DMS153 treated with DMSO at 0.1 percent for 48 hours (cell line): Measurements from ENCODE around the gene SPEG.
"Not testable (repeated sequence)": the region's sequence is repeated elsewhere in the genome, so short reads cannot be mapped to it uniquely, and the experiment has no call there.

Experiments
- DNase-seq: peaks from one replicate; lab custom pipeline; 2025; ENCODE audit not compliant: unreplicated experiment; lab: John Stamatoyannopoulos, UW

SPEG gene

DNA sequence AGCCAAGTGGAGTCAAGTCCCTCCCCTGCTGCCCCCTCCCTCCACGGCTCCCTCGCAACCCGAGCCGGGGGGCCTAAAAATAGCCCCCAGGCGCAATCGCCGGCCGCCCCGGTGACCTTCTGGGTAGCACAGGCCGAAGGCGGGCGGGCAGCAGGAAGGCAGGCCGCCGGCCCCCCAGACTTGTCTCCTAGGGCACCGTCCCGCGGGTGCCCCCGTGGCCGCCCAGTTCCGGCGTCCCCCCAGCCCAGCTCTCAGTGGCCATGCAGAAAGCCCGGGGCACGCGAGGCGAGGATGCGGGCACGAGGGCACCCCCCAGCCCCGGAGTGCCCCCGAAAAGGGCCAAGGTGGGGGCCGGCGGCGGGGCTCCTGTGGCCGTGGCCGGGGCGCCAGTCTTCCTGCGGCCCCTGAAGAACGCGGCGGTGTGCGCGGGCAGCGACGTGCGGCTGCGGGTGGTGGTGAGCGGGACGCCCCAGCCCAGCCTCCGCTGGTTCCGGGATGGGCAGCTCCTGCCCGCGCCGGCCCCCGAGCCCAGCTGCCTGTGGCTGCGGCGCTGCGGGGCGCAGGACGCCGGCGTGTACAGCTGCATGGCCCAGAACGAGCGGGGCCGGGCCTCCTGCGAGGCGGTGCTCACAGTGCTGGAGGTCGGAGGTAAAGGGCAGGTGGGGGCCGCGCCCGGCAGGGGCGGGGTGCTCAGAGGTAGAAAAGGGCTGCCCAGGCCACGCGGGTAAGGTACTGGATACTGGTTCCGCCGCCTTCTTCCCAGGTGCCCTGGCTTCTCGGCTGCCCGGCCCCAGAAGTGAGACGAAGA is at the start of gene SPEG:
SPEG (plus strand) TSS at position 126 of the 808 bp plus-strand sequence; CDS start at position 261, 135 bp downstream.
- no peak for DNase-seq

DNA sequence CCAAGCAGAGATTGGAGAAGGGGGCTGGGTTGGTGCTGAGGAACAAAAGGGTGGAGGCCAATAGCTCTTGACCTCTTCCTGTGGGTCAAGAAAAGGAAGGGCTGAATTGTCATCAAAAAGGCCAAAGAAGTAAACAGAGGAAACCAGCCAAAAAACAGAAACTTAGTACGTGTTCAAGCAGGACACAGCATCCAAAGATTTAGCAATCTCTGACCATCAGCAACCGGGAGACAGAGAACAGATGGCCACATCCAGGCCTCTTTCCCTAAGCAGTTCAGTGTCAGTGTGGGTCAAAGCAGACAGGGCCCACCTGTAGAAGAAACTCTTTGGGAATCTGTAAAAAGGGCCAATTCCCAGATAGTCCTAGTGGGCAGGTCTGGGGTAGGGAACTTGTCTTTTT is 49.8 kb upstream of the SPEG start:
- no peak for DNase-seq

DNA sequence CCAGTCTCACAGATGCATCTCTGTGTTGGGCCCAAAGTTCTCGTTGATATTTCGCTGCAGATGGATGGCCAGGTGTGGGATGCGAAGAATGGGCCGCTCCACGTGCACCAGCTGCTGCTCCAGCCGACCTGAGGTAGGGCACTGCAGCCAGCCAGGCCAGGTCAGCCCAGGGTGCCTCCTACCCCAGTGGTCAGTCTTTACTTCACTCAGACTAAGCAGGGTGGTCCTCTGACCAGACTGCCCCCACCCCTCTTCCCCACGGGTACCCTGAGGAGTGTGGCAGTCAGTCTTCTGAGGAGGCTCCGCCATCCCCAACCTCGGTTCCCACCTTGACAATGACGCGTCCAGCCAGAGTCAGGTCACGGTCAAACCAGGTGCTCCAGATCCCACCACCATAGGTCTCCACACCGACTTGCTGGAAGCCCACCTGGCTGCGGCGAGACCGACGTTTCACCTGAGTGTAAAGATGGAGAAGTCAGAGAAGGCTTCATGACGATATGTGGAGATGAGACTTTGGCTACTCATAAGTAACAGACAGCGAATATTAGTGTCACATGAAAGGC is 48.6 kb upstream of the SPEG start:
- no peak for DNase-seq

DNA sequence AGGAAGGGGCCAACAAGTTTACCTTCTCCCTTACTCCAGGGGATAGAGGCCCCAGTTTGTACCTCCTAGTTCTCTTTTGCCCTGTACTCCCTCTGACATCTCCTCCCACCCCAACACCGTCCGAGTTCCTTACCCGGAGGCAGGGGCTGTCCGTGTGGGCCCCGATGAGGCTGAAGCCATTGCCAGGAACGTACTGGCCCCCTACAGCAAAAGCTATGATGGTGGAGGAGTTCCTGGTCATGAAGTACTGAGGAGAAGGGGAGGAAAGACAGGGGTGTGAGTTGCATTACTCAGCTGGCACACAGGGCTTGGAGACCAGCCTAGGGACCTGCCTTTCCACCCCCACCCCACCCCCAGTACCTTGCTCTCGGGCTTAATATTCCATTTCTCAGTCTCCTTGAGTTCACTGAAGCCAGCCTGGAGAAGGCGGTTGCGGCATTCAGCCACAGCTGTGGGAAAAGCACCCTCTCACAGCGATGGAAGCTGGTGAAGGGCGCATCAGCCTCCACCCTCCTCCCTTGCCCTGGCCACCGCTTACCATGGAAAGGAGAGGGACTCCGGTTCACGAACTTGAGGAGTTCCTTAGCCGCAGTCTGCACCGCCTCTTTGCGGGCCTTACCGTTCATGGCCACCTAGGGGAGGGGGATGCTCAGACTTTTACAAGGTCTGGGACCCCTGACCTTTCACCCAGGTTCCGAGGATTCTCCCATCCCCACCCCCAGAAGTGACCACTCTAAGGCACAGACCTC is 47.9 kb upstream of the SPEG start:
- no peak for DNase-seq

DNA sequence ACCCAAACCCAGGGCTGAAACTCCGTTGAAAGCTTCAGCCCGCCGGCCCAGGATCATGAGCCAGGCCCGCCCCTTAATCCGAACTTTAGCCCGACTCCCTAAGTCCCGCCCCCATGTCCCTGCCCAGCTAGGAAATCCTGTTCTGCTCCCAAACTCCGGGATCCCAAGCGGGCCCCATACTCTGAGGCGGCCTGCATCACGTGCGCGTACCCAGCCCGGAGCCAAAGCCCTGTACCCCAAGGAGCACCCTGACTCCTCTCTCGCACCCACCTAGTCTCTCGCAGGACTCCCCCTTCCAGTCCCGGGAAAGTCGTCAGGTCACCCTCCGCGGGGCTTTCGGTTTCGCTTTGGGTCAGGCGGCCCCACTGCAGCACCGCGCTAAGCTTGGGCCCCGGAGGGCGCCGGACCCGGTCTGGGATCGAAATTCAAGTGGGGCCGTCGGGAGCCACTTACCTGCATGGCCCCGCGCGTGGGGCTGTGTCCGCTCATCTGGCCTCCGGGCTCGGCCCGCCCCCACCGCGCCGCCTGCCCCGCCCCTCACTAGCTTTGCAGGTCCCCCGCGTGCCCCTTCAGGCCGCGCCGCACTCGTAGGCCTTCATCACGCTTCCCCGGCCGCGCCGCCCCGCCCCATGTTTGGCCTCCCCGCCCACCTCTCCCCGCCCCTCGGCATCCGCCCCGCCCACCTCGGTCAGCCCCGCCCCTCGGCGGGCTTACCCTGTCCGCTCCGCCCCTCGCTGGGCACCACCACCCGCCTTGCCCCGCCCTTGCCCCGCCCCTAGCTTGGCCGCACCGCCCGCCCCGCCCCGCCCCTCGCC is 47.1 kb upstream of the SPEG start, which contains the start of gene DNPEP:
DNPEP (minus strand) TSS at position 607 of the 815 bp plus-strand sequence; CDS start at position 489, 118 bp downstream.
- peak; percentile 92 for DNase-seq

DNA sequence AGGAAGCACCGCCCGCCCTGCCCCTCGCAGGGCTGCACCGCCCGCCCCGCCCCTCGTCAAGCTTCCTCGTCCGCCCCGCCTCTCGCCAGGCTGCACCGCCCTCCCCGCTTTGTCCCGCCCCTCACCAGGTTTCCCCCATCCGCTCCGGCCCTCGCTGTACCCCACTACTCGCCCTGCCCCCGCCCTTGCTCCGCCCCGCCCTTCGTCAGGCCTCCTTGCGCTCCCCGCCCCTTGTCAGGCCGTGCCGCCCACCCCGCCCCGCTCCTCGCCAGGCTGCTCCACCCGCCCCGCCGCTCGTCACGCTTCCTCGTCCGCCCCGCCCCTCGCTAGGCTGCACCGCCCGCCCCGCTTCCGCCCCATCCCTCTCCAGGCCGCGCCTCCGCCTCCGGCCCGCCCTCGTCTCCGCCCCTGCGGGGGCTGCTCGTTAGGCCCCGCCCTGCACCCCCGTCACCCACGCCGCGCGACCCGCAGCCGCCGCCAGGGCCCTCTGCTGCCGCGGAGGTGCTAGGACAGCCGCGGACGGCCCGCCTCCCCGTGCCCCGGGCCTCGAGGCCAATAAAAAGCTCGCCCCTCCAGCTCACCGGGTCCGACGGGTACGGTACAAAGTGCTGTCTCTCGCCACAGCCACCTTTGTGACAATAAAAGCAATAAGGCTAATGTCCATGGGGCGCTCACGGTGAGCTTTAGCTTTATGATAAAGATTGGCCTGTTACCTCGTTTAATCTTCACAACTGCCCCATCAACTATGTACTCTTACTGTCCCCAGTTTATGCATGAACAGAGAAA is 46.3 kb upstream of the SPEG start:
- DNase-seq, result peak; percentile 92

DNA sequence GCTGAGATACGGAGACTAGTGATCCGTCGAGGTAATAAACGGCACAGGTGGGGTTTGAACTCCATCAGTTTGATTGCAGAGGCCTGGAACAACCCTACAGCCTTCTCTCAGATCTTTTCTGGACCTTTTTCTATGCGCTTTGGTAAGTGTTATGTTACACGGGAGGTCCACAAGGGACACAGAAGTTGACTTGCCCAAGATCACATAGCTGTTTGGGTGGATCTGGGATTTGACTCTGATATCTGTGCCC is 45.8 kb upstream of the SPEG start:
- DNase-seq, result no peak

DNA sequence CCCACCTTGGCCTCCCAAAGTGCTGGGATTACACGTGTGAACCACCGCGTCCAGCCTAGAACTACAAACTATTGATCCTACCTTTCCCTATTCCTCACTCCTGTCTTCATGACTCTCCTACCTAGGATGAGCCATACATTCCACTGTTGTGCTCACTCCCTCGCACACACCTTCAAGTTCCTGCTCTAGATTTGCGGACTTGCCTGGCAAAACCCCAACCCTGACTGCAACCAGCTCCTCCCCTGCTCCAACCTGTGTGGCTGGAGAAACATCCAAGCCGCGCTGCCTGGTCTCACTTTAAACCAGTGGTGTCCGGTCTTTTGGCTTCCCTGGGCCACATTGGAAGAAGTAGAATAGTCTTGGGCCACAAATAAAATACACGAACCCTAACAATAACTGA is 41.9 kb upstream of the SPEG start:
- no peak for DNase-seq

DNA sequence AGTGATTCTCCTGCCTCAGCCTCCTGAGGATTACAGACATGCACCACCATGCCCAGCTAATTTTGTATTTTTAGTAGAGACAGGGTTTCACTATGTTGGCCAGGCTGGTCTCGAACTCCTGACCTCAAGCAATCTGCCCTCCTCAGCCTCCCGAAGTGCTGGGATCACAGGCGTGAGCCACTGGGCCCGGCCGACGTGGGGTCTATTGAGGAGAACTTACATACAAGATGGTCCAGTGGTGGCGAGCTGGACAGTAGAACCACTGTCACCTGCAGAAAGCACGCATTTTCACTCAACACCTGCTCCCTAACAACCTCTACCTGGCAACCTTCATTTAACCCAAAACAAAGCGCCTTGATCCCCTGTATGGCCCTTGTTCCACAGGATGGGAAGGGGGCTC is 39.6 kb upstream of the SPEG start:
- DNase-seq, result not testable (repeated sequence)

DNA sequence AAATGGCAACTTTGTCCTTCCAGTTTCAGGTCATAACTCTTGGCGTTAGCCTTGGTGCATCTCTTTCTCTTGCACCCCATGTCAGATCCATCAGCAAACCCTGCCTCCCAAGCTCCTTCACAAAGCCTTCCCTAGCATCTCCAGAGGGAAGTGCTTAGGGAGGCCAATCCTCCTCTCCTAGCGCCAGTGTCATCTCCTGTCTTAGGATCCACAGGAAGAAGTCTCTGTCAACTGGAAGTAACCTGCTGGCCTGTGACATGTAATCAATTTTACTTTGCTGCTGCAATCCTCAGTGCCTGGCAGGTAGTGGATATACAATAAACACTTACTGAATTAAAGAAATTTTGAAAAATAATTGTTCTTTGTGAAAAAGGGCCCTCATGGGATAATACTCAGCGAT is 39.0 kb upstream of the SPEG start:
- no peak for DNase-seq

DNA sequence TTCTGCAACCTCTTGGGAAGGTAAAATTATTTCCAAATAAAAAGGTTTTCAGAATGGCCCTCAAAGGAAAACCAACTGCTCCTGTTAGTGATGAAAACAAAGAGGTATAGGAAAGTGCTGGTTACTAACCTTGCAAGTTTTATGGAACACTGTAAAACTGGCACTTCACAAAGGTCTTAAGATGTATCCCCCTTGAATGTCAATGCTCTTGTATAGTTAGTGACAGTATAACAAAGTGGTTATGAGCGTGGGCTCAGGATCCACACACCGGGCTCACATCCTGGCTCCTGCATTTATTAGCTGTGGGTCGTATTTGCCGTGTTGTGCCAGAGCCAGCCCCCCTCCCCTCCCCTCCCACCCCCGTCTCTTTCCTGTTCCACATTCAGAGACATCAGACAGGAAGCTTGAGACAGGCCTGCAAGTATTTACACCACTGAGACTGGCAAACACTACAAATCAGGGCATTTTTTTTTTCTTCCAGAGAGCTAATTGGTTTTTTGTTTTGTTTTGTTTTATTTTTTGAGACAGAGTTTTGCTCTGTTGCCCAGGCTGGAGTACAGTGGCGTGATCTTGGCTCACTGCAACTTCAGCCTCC is 37.7 kb upstream of the SPEG start:
- DNase-seq, result peak; percentile 8

DNA sequence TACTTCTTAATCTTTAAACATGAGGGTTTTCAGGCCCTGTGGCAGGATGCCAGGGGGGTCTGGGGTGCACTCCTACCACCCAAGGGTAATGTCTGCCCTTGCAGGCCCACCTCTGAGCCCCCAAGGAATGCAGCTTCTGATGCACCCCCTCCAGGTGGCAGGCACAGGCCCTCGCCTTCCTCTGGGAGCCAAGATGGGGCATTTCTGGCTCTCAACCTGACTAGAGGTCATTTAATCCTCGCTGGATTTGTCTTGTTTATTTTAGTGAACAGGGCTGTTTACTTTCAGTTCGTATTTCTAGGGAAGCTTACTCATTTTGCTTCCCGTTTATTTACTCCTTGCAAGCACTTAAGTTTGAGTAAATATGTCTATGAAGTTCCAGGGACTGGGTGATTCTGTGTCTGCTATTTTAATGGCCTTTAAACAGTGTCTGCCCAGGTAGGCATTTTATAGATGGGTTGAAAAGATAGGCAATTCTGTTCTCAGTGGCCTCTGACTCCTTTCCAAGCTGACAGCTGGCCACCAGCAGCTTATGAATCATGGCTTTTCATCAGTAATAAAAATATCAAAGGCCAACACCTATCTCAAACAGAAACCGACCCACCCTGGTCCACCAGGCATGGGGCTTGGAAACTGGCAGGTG is 35.8 kb upstream of the SPEG start:
- peak; percentile 92 for DNase-seq

DNA sequence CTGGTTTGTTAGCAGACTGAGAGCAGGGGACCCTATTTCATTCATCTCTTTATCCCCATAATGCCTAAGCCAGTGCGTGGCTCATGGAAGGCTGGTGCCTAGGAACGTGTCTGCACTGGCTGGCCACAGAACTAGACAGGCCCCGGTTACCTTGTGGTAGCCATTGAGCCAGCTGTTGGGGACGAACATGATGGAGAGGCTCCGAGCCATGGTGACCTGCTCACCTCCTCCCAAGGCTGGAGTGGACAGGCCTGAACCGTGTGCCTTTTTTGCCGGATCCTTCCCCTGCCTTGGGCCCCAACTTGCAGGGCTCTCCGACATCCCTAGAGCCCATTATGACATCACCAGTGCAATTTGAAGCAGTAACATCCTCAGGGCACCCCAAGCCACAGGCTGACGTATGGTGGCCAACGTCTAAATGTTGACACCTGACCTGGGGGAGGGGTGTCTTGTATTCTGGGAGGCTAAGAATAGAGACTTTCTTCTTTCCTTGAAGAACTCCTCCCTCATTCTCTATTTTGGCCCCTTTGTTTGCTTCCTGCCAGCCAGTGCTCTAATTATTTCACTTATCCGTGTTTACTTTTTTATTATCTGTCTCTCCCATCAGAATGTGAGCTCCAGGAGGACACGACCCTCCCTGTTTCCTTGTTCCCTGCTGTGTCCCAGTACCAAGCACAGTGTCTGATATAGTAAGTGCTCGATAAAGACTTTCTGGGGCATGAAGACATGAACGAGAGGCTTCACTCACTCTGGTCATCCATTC is 34.7 kb upstream of the SPEG start:
- DNase-seq, result peak; percentile 36

DNA sequence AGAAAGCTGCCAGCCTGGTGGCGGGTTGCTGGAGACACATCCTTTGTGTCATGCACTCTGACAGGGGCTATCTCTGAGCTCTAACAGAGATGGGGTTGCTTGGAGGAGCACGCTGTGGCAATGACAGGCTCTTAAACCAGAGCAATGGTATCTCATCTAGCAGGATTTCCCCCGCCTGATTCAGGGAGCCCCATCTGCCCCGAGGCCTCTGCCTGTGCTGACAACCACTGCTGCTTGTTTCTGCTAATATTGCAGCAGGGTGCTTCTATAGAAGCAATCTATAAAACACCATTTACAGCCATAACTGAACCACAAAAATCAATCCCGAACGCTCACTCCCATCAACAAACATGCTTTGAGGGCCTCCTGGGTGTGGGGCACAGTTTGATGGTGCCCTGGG is 34.1 kb upstream of the SPEG start:
- no peak for DNase-seq

DNA sequence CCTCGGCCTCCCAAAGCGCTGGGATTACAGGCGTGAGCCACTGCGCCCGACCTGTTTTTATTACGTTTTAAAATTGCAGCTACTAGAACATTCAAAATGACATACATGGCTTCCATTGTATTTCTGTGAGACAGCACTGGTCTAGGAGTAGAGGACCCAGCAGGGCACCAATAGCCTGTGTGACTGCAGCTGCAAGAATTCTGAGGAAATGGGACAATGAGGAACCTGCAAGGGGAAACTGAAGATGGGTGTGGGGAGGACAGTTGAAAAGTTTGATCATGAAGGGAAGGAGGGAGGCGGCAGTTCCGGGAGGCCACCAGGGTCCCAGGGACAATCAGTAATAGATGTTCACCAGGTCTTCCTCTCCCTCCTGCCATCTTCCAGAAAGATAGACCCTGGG is 33.0 kb upstream of the SPEG start:
- DNase-seq, result no peak

DNA sequence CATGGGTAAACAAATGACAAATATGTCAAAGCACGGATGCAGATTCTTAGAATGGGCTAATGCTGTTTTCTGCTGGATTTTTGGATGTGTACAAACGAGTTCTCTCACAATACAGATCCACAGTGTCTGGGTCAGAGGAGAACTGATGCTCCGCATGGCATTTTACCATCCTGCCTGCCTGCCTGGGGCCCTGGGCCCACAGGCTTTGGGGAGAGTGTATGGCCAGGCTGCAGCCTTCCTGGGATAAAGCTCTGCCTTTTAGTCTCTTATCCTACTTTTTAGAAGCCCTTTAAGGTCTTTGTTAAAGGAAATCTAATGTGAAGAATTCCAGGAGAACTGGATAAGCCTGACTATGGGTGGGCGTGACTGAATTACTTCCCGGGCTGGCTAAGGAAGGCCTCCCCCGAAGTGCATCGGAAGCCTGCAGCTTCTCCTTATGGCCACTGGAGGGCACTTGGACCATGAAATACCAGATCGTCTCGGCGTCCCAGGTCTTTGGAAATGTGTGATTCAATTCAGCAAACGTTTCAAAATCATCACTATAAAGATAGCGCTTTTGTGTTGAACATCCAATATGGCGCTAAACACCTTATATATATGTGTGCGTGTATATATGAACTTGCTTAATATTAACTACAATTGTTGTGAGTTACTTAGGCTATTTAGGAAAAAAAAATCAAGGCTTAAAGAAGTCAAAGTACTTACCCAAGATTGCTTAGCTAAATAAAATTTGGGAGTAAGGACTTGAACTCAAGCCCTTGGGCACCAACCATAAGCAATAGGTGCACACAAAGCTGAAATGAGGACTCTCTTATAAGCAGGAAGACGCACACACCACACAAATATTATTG is 31.8 kb upstream of the SPEG start:
- DNase-seq, result peak; percentile 60

DNA sequence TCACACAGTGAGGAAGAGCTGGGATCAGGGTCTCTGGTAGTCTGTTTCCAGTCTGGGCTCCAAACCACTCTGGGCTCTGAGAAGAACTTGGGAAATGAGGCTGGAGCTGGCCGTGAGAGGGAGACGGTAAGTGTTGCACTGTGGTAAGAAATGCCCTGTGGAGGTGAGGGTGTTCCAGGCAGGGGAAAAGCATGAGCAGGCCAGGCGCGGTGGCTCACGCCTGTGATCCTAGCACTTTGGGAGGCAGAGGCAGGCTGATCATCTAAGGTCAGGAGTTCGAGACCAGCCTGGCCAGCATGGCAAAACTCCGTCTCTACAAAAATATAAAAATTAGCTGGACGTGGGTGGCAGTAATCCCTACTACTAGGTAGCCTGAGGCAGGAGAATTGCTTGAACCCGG is 30.8 kb upstream of the SPEG start:
- DNase-seq, result no peak

DNA sequence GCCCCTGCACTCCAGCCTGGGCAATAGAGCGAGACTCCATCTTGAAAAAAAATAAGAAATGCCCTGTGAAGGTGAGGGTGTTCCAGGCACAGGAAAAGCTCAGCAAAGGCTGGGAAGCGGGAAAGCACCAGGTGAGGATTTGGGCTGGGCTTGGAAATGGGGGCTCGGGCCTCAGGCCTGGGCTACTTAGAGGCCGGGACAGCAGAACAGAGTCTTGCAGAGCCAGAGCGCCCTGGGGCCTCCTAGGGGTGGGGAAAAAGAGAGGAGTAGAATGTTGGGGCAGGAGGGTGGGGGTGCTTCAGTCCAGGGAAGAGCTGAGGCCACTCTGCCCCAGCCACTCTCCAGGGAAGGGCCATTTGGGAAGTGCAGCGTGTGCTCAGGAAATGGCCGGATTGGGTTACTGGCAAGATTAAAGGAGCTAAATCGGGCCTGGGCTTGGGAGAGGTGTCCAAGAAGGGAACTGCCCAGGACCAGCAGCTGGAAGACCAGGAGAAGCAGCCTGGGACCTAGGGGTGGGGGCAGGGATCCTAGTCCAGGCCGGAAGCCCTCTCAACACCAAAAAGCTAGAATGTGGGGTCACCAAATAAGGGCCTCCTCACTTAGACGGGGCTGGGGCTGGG is 30.2 kb upstream of the SPEG start:
- no peak for DNase-seq
